ENCODE data around the gene GGT6.

Gene GGT6

GRCh38 chr17:4516735-4517134, 43.6 kb downstream of the GGT6 start:
- in situ Hi-C loops (cut with MboI; ENCODE audit: low sequenced_read_pairs), result no loop called here
- no peak for DNase-seq (ENCODE audit: low spot score in 2 of 2)
- H3K4me3 ChIP-seq, result no peak overlapping the region
- H3K27me3 ChIP-seq (ENCODE audit: low read depth), result no peaks in the 10 kb centered on the region
- H3K9me3 ChIP-seq, result no peaks in the 10 kb centered on the region
- no peaks in the 10 kb centered on the region for H3K36me3 ChIP-seq (replicated peaks)
- no peaks in the 10 kb centered on the region for H3K4me1 ChIP-seq

GRCh38 chr17:4515501-4515900, 44.9 kb downstream of the GGT6 start:
- no peaks in the 10 kb centered on the region for H3K9me3 ChIP-seq
- H3K4me3 ChIP-seq, result no peak overlapping the region
- in situ Hi-C loops (cut with MboI; ENCODE audit: low sequenced_read_pairs), result no loop called here
- DNase-seq (ENCODE audit: low spot score in 2 of 2), result no peak
- no peaks in the 10 kb centered on the region for H3K4me1 ChIP-seq
- no peaks in the 10 kb centered on the region for H3K36me3 ChIP-seq (replicated peaks)
- H3K27me3 ChIP-seq (ENCODE audit: low read depth), result no peaks in the 10 kb centered on the region

- Histone ChIP-seq H3K36me3 (replicated peaks) (no peaks in the 10 kb centered on the region), H3K4me1 (no peaks in the 10 kb centered on the region), H3K9me3 (no peaks in the 10 kb centered on the region), H3K27me3 (ENCODE audit: low read depth) (no peaks in the 10 kb centered on the region), H3K4me3 (no peak overlapping the region)
- in situ Hi-C loops (cut with MboI; ENCODE audit: low sequenced_read_pairs), result no loop called here
- no peak for DNase-seq (ENCODE audit: low spot score in 2 of 2)
These were observed 45.6 kb downstream of the GGT6 start for GRCh38 chr17:4514779-4515178.

- Histone ChIP-seq H3K36me3 (replicated peaks) (no peaks in the 10 kb centered on the region), H3K9me3 (no peaks in the 10 kb centered on the region), H3K4me1 (no peaks in the 10 kb centered on the region), H3K27me3 (ENCODE audit: low read depth) (no peaks in the 10 kb centered on the region), H3K4me3 (no peak overlapping the region)
- no peak for DNase-seq (ENCODE audit: low spot score in 2 of 2)
- in situ Hi-C loops (cut with MboI; ENCODE audit: low sequenced_read_pairs), result no loop called here
These were observed 46.2 kb downstream of the GGT6 start for GRCh38 chr17:4514206-4514605.

GRCh38 chr17:4513113-4514032, 47.0 kb downstream of the GGT6 start:
- H3K36me3 ChIP-seq (replicated peaks), result no peaks in the 10 kb centered on the region
- H3K9me3 ChIP-seq, result no peaks in the 10 kb centered on the region
- no peak for DNase-seq (ENCODE audit: low spot score in 2 of 2)
- H3K27me3 ChIP-seq (ENCODE audit: low read depth), result no peaks in the 10 kb centered on the region
- in situ Hi-C loops (cut with MboI; ENCODE audit: low sequenced_read_pairs), result no loop called here
- no peaks in the 10 kb centered on the region for H3K4me1 ChIP-seq
- H3K4me3 ChIP-seq, result no peak overlapping the region

GRCh38 chr17:4512156-4513112, 47.9 kb downstream of the GGT6 start:
- no peaks in the 10 kb centered on the region for H3K27me3 ChIP-seq (ENCODE audit: low read depth)
- in situ Hi-C loops (cut with MboI; ENCODE audit: low sequenced_read_pairs), result no loop called here
- no peaks in the 10 kb centered on the region for H3K9me3 ChIP-seq
- no peaks in the 10 kb centered on the region for H3K36me3 ChIP-seq (replicated peaks)
- DNase-seq (ENCODE audit: low spot score in 2 of 2), result no peak
- no peak overlapping the region for H3K4me3 ChIP-seq
- no peaks in the 10 kb centered on the region for H3K4me1 ChIP-seq

- DNase-seq (ENCODE audit: low spot score in 2 of 2), result no peak
- Histone ChIP-seq H3K27me3 (ENCODE audit: low read depth) (no peaks in the 10 kb centered on the region), H3K4me1 (no peaks in the 10 kb centered on the region), H3K36me3 (replicated peaks) (no peaks in the 10 kb centered on the region), H3K9me3 (no peaks in the 10 kb centered on the region), H3K4me3 (no peak overlapping the region)
- in situ Hi-C loops (cut with MboI; ENCODE audit: low sequenced_read_pairs), result no loop called here
These were observed 49.0 kb downstream of the GGT6 start for GRCh38 chr17:4511199-4511932.

GRCh38 chr17:4510618-4510941, 49.8 kb downstream of the GGT6 start:
- no peaks in the 10 kb centered on the region for H3K4me1 ChIP-seq
- no peaks in the 10 kb centered on the region for H3K36me3 ChIP-seq (replicated peaks)
- in situ Hi-C loops (cut with MboI; ENCODE audit: low sequenced_read_pairs), result no loop called here
- no peak for DNase-seq (ENCODE audit: low spot score in 2 of 2)
- H3K9me3 ChIP-seq, result no peaks in the 10 kb centered on the region
- no peaks in the 10 kb centered on the region for H3K27me3 ChIP-seq (ENCODE audit: low read depth)
- H3K4me3 ChIP-seq, result no peak overlapping the region

GRCh38 chr17:4509923-4510617, 50.3 kb downstream of the GGT6 start:
- in situ Hi-C loops (cut with MboI; ENCODE audit: low sequenced_read_pairs), result no loop called here
- no peak overlapping the region for H3K4me3 ChIP-seq
- H3K27me3 ChIP-seq (ENCODE audit: low read depth), result no peaks in the 10 kb centered on the region
- no peak for DNase-seq (ENCODE audit: low spot score in 2 of 2)
- H3K4me1 ChIP-seq, result no peaks in the 10 kb centered on the region
- H3K9me3 ChIP-seq, result no peaks in the 10 kb centered on the region
- H3K36me3 ChIP-seq (replicated peaks), result no peaks in the 10 kb centered on the region

GRCh38 chr17:4509401-4509800, 51.0 kb downstream of the GGT6 start:
- in situ Hi-C loops (cut with MboI; ENCODE audit: low sequenced_read_pairs), result no loop called here
- Histone ChIP-seq H3K4me3 (no peak overlapping the region), H3K36me3 (replicated peaks) (no peaks in the 10 kb centered on the region), H3K9me3 (no peaks in the 10 kb centered on the region), H3K27me3 (ENCODE audit: low read depth) (no peaks in the 10 kb centered on the region), H3K4me1 (no peaks in the 10 kb centered on the region)
- DNase-seq (ENCODE audit: low spot score in 2 of 2), result no peak

GRCh38 chr17:4508207-4508606, 52.2 kb downstream of the GGT6 start:
- Histone ChIP-seq H3K27me3 (ENCODE audit: low read depth) (no peaks in the 10 kb centered on the region; the same call in 1 of the 2 replicates), H3K4me1 (no peaks in the 10 kb centered on the region), H3K4me3 (no peak overlapping the region), H3K9me3 (no peaks in the 10 kb centered on the region), H3K36me3 (replicated peaks) (no peaks in the 10 kb centered on the region)
- DNase-seq (ENCODE audit: low spot score in 2 of 2), result no peak
- in situ Hi-C loops (cut with MboI; ENCODE audit: low sequenced_read_pairs), result no loop called here

- in situ Hi-C loops (cut with MboI; ENCODE audit: low sequenced_read_pairs), result no loop called here
These were observed 52.8 kb downstream of the GGT6 start for GRCh38 chr17:4507361-4508111.

More at GRCh38 chr17:4507361-4508111, 52.8 kb downstream of the GGT6 start:
- peaks cover 2% of the 10 kb centered on the region; the same call in 1 of the 2 replicates for H3K27me3 ChIP-seq (ENCODE audit: low read depth)
- DNase-seq (ENCODE audit: low spot score in 2 of 2), result no peak
- H3K9me3 ChIP-seq, result no peaks in the 10 kb centered on the region
- no peaks in the 10 kb centered on the region for H3K36me3 ChIP-seq (replicated peaks)
- H3K4me1 ChIP-seq, result no peaks in the 10 kb centered on the region
- H3K4me3 ChIP-seq, result no peak overlapping the region
